Keratinocyte (primary cell): ENCODE results near the gene BCO1. TPM values are rescaled to one million over a fixed set of nuclear protein-coding genes. Genes with fewer than 3 reads are reported as not detected.

Experiments
- DNase-seq: peaks from one replicate; pipeline ENCODE4 v3.0.0-alpha.2; 2011; ENCODE audit warnings: low read depth, missing footprints, low spot score
- FAIRE-seq: peaks from 2 replicates; lab custom pipeline; 2011; peaks lifted over from hg19 to GRCh38; lab: Jason Lieb, UNC
- H2AFZ ChIP-seq: 2 replicates; pipeline ENCODE4 v1.6.0; 2012; ENCODE audit warnings: low read length, control low read depth, inconsistent platforms; ENCODE audit not compliant: control insufficient read depth
- H3K27ac ChIP-seq: 2 replicates; pipeline ENCODE4 v1.5.1; 2011; ENCODE audit warnings: low read length; ENCODE audit not compliant: control insufficient read depth, insufficient read depth
- H3K27me3 ChIP-seq: 3 replicates; pipeline ENCODE4 v1.6.0; 2011; ENCODE audit warnings: low read length; ENCODE audit not compliant: control insufficient read depth, insufficient read depth; ENCODE audit errors: extremely low read depth
- H3K36me3 ChIP-seq, 2 experiments: 2 replicates in 1 of 2; 3 replicates in 1 of 2; pipeline ENCODE4 v1.5.1; 2011; ENCODE audit warnings: low read length in 2 of 2, mild to moderate bottlenecking in 1 of 2; ENCODE audit not compliant: control insufficient read depth in 2 of 2, insufficient read depth in 2 of 2; ENCODE audit errors: extremely low read depth in 1 of 2
- H3K4me1 ChIP-seq: 3 replicates; pipeline ENCODE4 v1.5.1; 2011; ENCODE audit warnings: low read length; ENCODE audit not compliant: control insufficient read depth, insufficient read depth; ENCODE audit errors: extremely low read depth
- H3K4me2 ChIP-seq: 3 replicates; pipeline ENCODE4 v1.6.0; 2011; ENCODE audit warnings: low read depth, low read length; ENCODE audit not compliant: control insufficient read depth, insufficient read depth; ENCODE audit errors: extremely low read depth
- H3K4me3 ChIP-seq, 3 experiments: fragments of 200-600 bp in 1 of 3; sonication (generic) in 1 of 3; 2 replicates in 2 of 3; 3 replicates in 1 of 3; pipeline ENCODE4 v1.5.1; 2011 to 2016; ENCODE audit warnings: low read length in 3 of 3, mild to moderate bottlenecking in 3 of 3, control low read depth in 2 of 3, inconsistent platforms in 1 of 3, low read depth in 1 of 3, mixed read lengths in 1 of 3, mixed run types in 1 of 3, moderate library complexity in 1 of 3; ENCODE audit not compliant: control insufficient read depth in 2 of 3, insufficient read depth in 2 of 3; ENCODE audit errors: extremely low read depth in 1 of 3
- H3K79me2 ChIP-seq: 2 replicates; pipeline ENCODE4 v1.6.0; 2012; ENCODE audit warnings: low read length; ENCODE audit not compliant: control insufficient read depth, insufficient read depth
- H3K9ac ChIP-seq: 3 replicates; pipeline ENCODE4 v1.6.0; 2011; ENCODE audit warnings: low read length; ENCODE audit not compliant: control insufficient read depth, insufficient read depth; ENCODE audit errors: extremely low read depth
- H3K9me1 ChIP-seq: 3 replicates; pipeline ENCODE4 v1.6.0; 2011; ENCODE audit warnings: low read length; ENCODE audit not compliant: control insufficient read depth, insufficient read depth; ENCODE audit errors: extremely low read depth
- H3K9me3 ChIP-seq: 2 replicates; pipeline ENCODE4 v1.5.1; 2012; ENCODE audit warnings: low read depth, low read length; ENCODE audit not compliant: control insufficient read depth
- H4K20me1 ChIP-seq: 3 replicates; pipeline ENCODE4 v1.6.0; 2011; ENCODE audit warnings: low read length; ENCODE audit not compliant: control insufficient read depth, insufficient read depth; ENCODE audit errors: extremely low read depth
- EZH2 ChIP-seq: IDR thresholded peaks from one replicate; pipeline ENCODE4 v1.6.1; 2012; ENCODE audit warnings: inconsistent platforms, mild to moderate bottlenecking, low read length, moderate library complexity
- dilution Hi-C: fragments of 300-500 bp; cut with MboI; formaldehyde crosslinking; loops from one replicate; pipeline ENCODE4 v1.7.0; 2020; ENCODE audit warnings: low sequenced_read_pairs; ENCODE audit not compliant: extremely low pct_ligation_motif_present
- polyA plus RNA-seq, 5 experiments: library from polyadenylated mRNA; depleted of rRNA in 3 of 5; stranded (reverse) in 3 of 5; stranded (forward) in 1 of 5; unstranded in 1 of 5; fragments of >200 nt; gene quantifications; 1 replicate in 1 of 5; 2 replicates in 3 of 5; 3 replicates in 1 of 5; pipeline versions ENCODE4 v1.2.1 to v1.2.3, GENCODE V29; 2011 to 2012; ENCODE audit warnings: missing spikeins in 2 of 5, low read depth in 1 of 5, low replicate concordance in 1 of 5
- TF ChIP-seq, protein P1 (sequence below), 3 experiments: IDR thresholded peaks in 1 of 3; conservative IDR thresholded peaks in 1 of 3; optimal IDR thresholded peaks in 1 of 3; 2 replicates in 2 of 3; 3 replicates in 1 of 3; pipeline versions ENCODE3 to v1.5.1; 2011; ENCODE audit warnings: low read length in 3 of 3, mild to moderate bottlenecking in 3 of 3, moderate library complexity in 2 of 3, control low read depth in 1 of 3, inconsistent platforms in 1 of 3; ENCODE audit not compliant: insufficient read depth in 2 of 3; ENCODE audit errors: extremely low read depth in 1 of 3

Gene BCO1
- polyA plus RNA-seq, 1 donor (not counting 4 experiments of a cell fraction or from before 2014, with no cell fraction given), result 0.07 TPM

DNA sequence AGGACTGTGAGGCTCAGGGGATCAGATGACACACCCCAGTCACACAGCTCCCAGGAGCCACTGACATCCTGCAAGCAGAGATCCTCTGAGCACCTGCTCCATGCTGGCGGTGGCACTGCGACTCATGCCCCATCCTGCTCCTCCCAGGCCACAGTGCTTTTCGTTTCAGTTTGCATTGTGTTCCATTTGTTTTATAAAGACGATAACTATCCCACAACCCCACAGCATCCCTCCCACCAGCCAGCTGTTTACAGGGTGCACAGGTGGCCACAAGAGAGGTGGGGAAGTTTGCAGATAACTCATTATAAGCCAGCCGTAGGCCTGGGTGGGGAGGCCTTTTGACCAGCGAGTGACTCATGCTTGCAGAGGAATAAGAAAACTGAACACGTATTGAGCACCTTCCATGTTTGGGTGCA, 28.2 kb downstream of the BCO1 start:
- H3K27ac ChIP-seq, result no peak overlapping the region
- peak; percentile 28 for DNase-seq

DNA sequence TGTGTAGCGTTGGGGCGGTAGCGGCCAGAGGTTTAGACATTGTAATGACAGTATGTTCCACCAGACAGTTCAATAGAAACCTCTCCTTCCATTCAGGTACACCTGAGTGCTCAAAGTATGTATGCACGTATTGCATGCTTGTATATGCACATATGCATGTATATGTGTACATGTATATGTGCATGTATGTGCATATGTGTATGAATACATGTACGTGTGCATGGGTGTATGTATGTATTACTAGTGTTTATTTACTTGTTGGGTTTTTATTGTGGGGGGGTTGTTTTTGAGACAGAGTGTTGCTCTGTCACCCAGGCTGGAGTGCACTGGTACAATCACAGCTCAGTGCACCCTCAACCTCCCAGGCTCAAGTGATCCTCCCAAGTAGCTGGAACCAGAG, 30.0 kb downstream of the BCO1 start:
- no peak for DNase-seq
- Histone ChIP-seq H3K79me2 (no peaks in the 10 kb centered on the region), H3K9me1 (peaks cover 6% of the 10 kb centered on the region), H3K4me3 (no peak overlapping the region), H3K36me3 (no peaks in the 10 kb centered on the region), H3K27ac (no peak overlapping the region), H2AFZ (no peak overlapping the region), H3K27me3 (no peaks in the 10 kb centered on the region), H3K4me2 (no peak overlapping the region), H3K9me3 (no peaks in the 10 kb centered on the region), H3K4me1 (peaks cover 11% of the 10 kb centered on the region), H4K20me1 (peaks cover 2% of the 10 kb centered on the region), H3K9ac (no peak overlapping the region)
- dilution Hi-C loops, result no loop called here
- TF ChIP-seq EZH2, result no peak
- TF ChIP-seq, protein P1, sequence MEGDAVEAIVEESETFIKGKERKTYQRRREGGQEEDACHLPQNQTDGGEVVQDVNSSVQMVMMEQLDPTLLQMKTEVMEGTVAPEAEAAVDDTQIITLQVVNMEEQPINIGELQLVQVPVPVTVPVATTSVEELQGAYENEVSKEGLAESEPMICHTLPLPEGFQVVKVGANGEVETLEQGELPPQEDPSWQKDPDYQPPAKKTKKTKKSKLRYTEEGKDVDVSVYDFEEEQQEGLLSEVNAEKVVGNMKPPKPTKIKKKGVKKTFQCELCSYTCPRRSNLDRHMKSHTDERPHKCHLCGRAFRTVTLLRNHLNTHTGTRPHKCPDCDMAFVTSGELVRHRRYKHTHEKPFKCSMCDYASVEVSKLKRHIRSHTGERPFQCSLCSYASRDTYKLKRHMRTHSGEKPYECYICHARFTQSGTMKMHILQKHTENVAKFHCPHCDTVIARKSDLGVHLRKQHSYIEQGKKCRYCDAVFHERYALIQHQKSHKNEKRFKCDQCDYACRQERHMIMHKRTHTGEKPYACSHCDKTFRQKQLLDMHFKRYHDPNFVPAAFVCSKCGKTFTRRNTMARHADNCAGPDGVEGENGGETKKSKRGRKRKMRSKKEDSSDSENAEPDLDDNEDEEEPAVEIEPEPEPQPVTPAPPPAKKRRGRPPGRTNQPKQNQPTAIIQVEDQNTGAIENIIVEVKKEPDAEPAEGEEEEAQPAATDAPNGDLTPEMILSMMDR (optimal IDR thresholded peaks at IDR 0.05 in 1 of 3, IDR thresholded peaks at IDR 0.05 in 1 of 3, conservative IDR thresholded peaks at IDR 0.05 in 1 of 3; ENCODE audit: extremely low read depth in 1 of 3, insufficient read depth in 2 of 3, low read length in 3 of 3), result no peak
- FAIRE-seq, result no peak

More for the DNA sequence above, 28.2 kb downstream of the BCO1 start:
- peak; percentile 79 for FAIRE-seq
- Histone ChIP-seq H3K9me3 (no peaks in the 10 kb centered on the region), H4K20me1 (peaks cover 2% of the 10 kb centered on the region), H3K9ac (no peak overlapping the region), H3K79me2 (no peaks in the 10 kb centered on the region), H3K27me3 (peaks cover 2% of the 10 kb centered on the region), H3K36me3 (no peaks in the 10 kb centered on the region), H3K4me2 (peak overlapping the region; percentile 68), H3K4me3 (no peak overlapping the region), H3K9me1 (peaks cover 6% of the 10 kb centered on the region), H2AFZ (no peak overlapping the region), H3K4me1 (peaks cover 11% of the 10 kb centered on the region)
- dilution Hi-C loops, result no loop called here
- TF ChIP-seq, protein P1 (optimal IDR thresholded peaks at IDR 0.05 in 1 of 3, IDR thresholded peaks at IDR 0.05 in 1 of 3, conservative IDR thresholded peaks at IDR 0.05 in 1 of 3; ENCODE audit: extremely low read depth in 1 of 3, insufficient read depth in 2 of 3, low read length in 3 of 3), result no peak
- TF ChIP-seq EZH2, result no peak
